ENCODE data around the gene LGALS3BP.
"Not testable (repeated sequence)": the region's sequence is repeated elsewhere in the genome, so short reads cannot be mapped to it uniquely, and the experiment has no call there.

LGALS3BP gene

DNA sequence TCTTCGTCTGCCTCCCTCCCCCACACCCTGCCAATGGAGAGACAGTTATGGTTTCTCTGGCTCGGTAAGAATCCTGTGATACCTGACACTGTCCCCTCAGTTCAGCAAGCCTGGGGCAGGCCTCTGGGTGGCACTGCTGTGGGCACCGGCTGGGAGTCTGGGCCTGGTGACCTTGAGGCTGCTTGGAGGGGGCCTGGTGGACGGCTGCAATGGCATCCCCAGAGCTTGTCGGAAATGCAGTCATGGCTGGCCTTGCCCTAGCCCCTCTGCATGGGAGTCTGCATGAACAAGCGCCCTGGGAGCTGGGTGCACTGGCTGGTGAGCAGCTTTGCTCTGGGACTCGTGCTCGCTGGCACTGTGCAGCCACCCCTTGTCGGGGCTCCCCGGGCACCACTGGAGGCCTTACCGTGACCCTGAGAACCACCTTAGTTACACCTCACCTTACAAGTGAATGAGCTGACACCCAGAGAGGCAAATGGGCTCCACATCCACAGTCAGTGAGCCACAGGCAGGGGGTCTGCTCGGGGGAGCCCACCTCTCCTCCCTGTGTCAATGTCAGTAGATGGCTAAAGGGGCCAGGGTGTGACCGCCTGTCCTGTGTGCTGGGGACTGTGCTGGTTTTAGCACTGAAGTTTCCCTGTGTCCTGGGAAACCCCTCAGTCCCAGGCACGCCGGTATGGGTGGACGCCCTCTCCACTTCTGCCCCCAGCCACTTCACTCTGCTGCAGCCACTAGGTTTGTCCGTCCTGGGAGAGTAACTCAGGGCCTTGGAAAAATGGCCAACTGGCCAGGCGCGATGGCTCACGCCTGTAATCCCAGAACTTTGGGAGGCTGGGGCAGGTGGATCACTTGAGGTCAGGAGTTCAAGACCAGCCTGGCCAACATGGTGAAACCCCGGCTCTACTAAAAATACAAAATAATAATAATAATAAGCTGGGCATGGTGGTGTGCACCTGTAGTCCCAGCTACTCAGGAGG, 1.4 kb downstream of the LGALS3BP start:
- no peak for DNase-seq

DNA sequence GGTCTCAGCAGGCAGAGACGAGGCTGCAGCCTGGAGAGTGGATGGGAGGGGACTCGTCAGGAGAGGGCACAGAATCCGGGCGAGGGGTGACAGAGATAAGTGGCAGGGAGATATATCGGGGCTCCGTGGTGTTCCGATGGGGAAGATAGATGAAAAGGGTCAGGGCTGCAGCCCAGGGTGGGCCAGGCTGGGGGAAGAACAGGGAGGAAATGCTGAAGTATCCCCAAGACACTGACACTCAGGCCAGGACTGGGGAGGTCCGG, 2.1 kb downstream of the LGALS3BP start:
- no peak for DNase-seq

GRCh38 chr17:78976907-78977680, 2.6 kb downstream of the LGALS3BP start:
- no peak for DNase-seq

- DNase-seq: no peak
Observed at GRCh38 chr17:78974635-78975591, 4.8 kb downstream of the LGALS3BP start.

- no peak for DNase-seq
Observed at GRCh38 chr17:78973792-78974520, 5.8 kb downstream of the LGALS3BP start.

DNA sequence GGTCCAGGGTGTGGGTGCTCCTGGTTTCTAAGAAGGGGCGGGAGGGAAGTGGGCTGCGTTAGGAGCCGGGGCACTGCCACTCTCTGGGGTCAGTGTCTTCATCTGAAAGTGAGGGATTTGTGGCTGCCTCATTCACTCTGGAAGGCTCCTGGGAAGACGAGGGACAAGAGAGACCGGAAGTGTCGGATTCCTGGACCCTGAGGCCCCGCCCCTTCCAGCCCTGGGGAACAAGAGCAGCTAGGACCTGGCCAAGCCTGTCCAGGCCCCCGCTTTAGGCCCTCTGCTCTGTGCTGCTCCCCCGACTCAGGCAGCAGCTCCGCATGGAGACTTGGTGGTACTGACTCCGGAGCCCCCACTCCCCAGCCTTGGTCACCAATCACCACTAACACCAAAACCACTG, 6.5 kb downstream of the LGALS3BP start:
- DNase-seq: no peak

DNA sequence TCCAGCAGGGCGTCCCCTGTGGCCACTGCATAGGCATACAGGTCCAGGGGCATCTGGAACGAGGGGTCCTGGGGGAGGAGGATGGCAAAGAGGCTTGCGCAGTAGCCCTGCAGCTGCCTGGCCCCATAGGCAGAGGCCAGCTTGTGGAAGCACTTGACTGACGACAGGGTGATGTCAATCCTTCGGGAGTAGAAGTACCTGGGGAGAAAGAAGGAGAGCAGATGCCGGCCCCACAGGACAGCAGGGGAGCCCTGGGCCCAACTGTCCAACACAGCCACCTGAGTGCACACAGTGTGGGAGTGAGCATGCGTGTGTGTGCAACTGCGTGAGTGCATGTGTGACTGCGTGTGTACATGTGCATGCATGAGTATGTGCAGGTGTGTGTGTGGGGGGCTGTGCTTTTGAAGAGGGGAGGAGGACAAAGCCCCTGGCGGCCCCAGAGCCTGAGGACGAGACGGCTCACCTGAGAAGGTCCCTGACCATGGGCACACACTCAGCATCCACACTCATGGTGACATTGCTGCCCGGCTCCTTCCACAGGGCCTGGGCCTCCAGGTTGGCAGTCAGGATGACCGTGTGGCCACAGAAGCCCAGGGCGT, 7.1 kb downstream of the LGALS3BP start:
- DNase-seq: no peak

GRCh38 chr17:78971756-78972506, 7.8 kb downstream of the LGALS3BP start:
- no peak for DNase-seq

DNA sequence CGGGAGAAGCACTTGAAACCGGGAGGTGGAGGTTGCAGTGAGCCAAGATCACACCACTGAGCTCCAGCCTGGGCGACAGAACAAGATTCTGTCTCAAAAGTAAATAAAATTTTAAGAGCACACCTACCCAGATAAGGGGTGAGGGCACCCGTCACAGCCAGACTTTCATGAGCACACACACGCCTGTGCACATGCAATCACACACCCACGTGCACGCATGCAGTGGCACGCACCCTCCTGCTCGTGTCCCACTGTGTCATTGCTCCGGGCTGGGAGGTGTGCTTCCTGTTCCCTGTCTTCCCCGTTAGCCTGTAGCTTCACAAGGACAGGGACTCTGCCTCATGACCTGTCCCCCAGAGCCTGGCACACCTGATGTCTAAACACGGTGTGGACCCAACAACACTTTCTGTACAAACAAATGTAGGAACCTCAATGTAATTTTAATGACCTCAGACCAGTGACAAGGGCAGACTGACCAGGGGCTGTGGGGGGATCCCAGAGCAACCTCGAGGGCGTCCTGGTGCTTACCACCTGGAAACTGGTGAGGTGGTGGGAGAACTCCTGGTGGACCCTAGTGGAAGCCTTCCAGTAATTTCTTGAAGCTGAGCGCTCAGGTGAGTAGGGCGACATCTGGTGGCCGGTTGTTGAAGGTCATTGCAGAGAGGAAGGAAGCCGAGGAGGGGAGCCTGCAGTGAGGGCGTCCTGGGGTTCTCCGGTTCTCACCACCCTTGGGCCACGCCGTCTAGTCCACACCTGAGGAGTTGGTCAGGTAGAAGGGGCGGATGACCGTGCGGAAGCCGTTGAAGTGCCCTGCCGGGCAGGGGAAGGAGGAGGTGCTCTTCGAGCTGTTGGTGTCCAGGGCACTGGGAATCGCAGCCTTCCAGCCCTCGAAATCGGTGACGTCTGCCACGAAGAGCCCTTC, 8.6 kb downstream of the LGALS3BP start:
- peak; percentile 80 for DNase-seq

DNA sequence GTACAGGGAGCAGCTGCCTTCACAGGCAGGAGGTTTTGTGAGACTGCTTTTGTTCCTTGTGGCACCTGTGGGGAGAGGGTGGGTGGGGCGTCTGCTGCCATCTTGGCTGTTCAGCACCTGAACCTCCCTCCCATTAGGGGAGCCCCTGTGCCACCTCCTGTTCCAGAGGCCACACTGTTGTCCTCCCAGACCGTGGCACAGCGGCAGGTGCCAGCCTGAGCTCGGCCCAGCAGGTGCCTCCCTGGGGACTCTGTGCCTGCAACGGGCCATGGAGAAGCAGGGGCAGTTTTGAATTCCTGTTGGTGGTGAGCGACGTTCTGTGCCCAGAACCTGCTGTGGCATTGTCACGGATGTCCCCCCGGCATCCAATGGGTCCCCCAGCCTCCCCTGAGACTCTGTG, 9.9 kb downstream of the LGALS3BP start:
- no peak for DNase-seq

GRCh38 chr17:78967782-78968362, 11.9 kb downstream of the LGALS3BP start:
- DNase-seq: no peak

DNA sequence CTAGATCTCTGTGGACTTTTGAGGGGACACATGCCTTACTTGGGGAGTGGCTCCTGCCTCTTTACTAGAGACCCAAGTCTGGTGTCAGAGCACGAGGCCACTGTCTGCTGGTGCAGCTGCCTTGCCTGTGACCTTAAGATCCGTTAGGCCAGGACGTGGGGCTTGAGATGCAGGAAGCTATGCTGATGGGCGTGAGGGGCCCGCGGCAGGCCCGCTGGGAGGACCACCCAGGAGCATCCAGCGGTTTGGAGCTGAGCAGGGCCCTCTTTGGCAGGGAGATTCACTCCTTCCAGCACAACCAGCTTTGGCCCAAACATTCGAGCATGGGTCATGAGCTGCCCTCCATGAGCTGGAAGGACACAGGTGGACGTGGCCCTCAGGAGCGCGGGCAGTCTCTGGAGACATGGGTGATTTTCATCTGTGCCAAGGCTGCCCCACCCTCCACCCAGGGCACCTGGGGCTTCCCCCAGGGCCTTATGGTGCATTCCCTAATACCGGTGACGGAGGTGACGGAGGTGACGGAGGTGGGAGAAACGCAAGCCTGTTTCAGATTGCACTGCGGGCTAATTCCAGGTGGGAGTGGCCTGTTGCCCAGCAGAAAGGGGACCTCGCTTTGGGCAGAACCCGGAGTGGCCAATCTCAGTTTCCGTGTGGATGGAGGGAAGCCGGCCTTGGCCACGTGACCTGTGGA, 12.7 kb downstream of the LGALS3BP start:
- DNase-seq: no peak

DNA sequence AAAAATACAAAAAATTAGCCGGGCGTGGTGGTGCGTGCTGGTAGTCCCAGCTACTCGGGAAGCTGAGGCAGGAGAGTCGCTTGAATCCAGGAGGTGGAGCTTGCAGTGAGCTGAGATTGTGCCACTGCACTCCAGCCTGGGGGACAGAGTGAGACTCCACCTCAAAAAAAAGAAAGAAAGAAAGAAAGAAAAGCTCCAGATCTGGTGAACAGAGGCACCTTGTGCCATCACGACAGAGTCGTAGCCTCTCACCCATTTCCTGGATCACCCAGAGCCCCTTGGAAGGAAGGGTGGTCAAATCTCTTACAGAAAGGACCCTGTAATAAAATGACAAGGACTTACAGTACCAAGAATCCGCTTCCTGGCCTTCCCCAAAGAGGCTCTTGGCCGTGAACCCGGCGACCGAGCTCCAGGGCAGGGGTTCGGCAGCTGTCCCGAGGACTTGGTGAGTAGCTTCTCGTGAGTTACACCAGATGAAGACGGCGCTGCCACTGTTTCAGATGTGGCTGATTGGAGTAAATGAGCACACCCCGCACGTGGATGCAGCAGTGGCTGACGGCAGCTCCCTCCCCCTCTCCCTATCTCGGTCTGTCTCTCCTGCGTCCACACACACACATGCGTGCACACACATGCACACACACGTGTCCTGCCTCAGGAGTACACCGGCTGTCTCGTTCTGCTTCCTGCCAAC, 13.5 kb downstream of the LGALS3BP start:
- no peak for DNase-seq

GRCh38 chr17:78965491-78965924, 14.2 kb downstream of the LGALS3BP start:
- no peak for DNase-seq

DNA sequence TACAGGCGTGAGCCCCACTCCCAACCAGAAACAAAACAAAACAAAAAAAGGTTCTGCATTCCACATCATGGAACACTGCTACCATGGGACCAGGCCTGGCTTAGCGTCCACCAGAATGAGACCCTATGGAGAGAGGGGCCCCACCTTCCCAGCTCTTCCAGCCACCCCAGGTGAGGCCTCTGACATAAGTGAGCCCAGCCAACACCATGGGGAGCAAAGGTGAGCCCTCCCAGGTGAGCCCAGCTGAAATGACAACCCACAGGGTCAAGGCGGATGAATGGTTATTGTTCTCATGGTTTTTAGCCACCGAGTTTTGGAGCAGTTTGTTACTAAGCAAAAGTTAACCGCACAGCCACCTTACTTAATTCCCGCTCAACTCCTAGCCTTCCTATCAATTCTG, 16.3 kb downstream of the LGALS3BP start:
- no peak for DNase-seq

DNA sequence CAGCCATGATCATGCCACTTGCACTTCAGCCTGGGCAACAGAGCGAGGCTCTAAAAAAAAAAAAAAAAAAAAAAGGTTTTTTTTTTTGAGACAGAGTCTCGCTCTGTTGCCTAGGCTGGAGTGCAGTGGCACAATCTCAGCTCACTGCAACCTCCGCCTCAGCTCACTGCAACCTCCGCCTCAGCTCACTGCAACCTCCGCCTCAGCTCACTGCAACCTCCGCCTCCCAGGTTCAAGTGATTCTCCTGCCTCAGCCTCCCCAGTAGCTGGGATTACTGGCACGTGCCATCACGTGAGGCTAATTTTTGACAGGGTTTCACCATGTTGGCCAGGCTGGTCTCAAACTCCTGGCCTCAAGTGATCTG, 16.8 kb downstream of the LGALS3BP start:
- DNase-seq: not testable (repeated sequence)

DNA sequence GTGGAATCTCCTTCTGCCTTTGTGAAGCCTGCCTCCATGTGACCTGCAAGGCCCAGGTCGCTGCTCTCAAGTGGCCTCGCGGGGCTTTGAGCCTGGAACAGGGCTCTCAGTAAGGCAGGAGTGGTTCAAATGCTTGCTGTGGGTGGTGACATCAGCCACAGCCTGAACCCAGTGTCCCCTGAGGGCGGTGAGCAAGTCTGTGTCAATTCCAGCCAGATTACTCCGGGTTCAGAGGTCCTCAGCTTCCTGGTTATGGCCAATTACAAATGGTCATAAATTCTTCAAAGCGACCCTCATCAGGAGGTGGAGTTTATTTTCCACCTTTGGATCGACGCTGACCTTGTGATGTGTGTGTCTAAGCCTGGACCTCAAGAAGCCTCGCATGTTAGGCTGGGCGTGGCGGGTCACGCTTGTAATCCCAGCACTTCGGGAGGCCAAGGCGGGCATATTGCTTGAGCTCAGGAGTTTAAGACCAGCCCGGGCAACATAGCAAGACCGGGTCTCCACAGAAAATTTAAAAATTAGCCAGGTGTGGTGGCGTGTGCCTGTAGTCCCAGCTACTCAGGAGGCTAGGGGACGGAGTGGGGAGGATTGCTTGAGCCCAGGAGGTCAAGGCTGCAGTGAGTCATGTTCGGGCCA, 17.3 kb downstream of the LGALS3BP start:
- DNase-seq: no peak

- no peak for DNase-seq
Observed at GRCh38 chr17:78961571-78961970, 18.2 kb downstream of the LGALS3BP start.

Measured in activated naive CD4-positive, alpha-beta T cell treated with Interleukin-2 at 50 U/mL for 16 hours (primary cell).